GF-D8 (cell line): ENCODE measurements around the gene MRPS22.
"Not testable (repeated sequence)": the region's sequence is repeated elsewhere in the genome, so short reads cannot be mapped to it uniquely, and the experiment has no call there.

ENCODE experiments used
- DNase-seq: peaks from one replicate; lab custom pipeline; 2025; lab: John Stamatoyannopoulos, UW

MRPS22 gene

GRCh38 chr3:139312416-139312815 is 31.4 kb upstream of the MRPS22 start:
- no peak for DNase-seq

- DNase-seq: no peak
Observed at GRCh38 chr3:139312959-139313358, 30.9 kb upstream of the MRPS22 start.

- DNase-seq: no peak
Observed at GRCh38 chr3:139313921-139314320, 29.9 kb upstream of the MRPS22 start.

GRCh38 chr3:139317215-139317614 is 26.6 kb upstream of the MRPS22 start:
- DNase-seq: no peak

- DNase-seq: no peak
Observed at GRCh38 chr3:139317660-139318430, 26.0 kb upstream of the MRPS22 start.

GRCh38 chr3:139318431-139318816 is 25.4 kb upstream of the MRPS22 start:
- DNase-seq: no peak

- DNase-seq: no peak
Observed at GRCh38 chr3:139318826-139319225, 25.0 kb upstream of the MRPS22 start.

GRCh38 chr3:139319428-139320402 is 24.1 kb upstream of the MRPS22 start:
- no peak for DNase-seq

- no peak for DNase-seq
Observed at GRCh38 chr3:139320551-139321309, 23.1 kb upstream of the MRPS22 start.

GRCh38 chr3:139322346-139322745 is 21.5 kb upstream of the MRPS22 start:
- no peak for DNase-seq

GRCh38 chr3:139323146-139323545 is 20.7 kb upstream of the MRPS22 start:
- no peak for DNase-seq

GRCh38 chr3:139324456-139324855 is 19.4 kb upstream of the MRPS22 start:
- DNase-seq: no peak

GRCh38 chr3:139325551-139325950 is 18.3 kb upstream of the MRPS22 start:
- no peak for DNase-seq

GRCh38 chr3:139326131-139326530 is 17.7 kb upstream of the MRPS22 start:
- DNase-seq: no peak

- DNase-seq: no peak
Observed at GRCh38 chr3:139326707-139327106, 17.1 kb upstream of the MRPS22 start.

GRCh38 chr3:139327231-139327630 is 16.6 kb upstream of the MRPS22 start:
- DNase-seq: no peak

- DNase-seq: no peak
Observed at GRCh38 chr3:139327861-139328260, 16.0 kb upstream of the MRPS22 start.

GRCh38 chr3:139328356-139328755 is 15.5 kb upstream of the MRPS22 start:
- DNase-seq: no peak

GRCh38 chr3:139329364-139329850 is 14.4 kb upstream of the MRPS22 start:
- DNase-seq: peak; percentile 9

- DNase-seq: no peak
Observed at GRCh38 chr3:139332092-139332491, 11.7 kb upstream of the MRPS22 start.

- DNase-seq: not testable (repeated sequence)
Observed at GRCh38 chr3:139334675-139335074, 9.1 kb upstream of the MRPS22 start.

GRCh38 chr3:139338405-139338804 is 5.4 kb upstream of the MRPS22 start:
- no peak for DNase-seq
